DND-41 (cell line): ENCODE results near the gene TMEM242.

Source experiments
- ATAC-seq: fragments of 200-7000 bp; cut with Tn5 transposase; 3 replicates; pipeline ENCODE4 v1.9.1; 2021; ENCODE audit warnings: low read depth; ENCODE audit not compliant: insufficient read depth
- DNase-seq: peaks from one replicate; pipeline ENCODE4 v3.0.0-alpha.2; 2020
- H2AFZ ChIP-seq: 2 replicates; pipeline ENCODE4 v1.6.0; 2012; ENCODE audit warnings: low read depth, low read length
- H3K27ac ChIP-seq: 2 replicates; pipeline ENCODE4 v1.5.1; 2012; ENCODE audit warnings: low read length, inconsistent platforms
- H3K27me3 ChIP-seq: fragments of 200-600 bp; sonication (generic); 2 replicates; pipeline ENCODE4 v1.6.0; 2012; ENCODE audit warnings: low read length, mild to moderate bottlenecking, inconsistent platforms; ENCODE audit not compliant: insufficient read depth, poor library complexity
- H3K36me3 ChIP-seq: 2 replicates; pipeline ENCODE4 v1.5.1; 2012; ENCODE audit warnings: low read length, inconsistent platforms; ENCODE audit not compliant: insufficient read depth
- H3K4me1 ChIP-seq: 2 replicates; pipeline ENCODE4 v1.5.1; 2012; ENCODE audit warnings: mild to moderate bottlenecking, low read length; ENCODE audit not compliant: insufficient read depth
- H3K4me2 ChIP-seq: 2 replicates; pipeline ENCODE4 v1.6.0; 2012; ENCODE audit warnings: mild to moderate bottlenecking, moderate library complexity, low read length, inconsistent platforms; ENCODE audit not compliant: insufficient read depth
- H3K4me3 ChIP-seq, 2 experiments: fragments of 200-600 bp in 1 of 2; shearing (Covaris generic) in 1 of 2; 2 replicates each; pipeline ENCODE4 v1.5.1; 2012 to 2016; ENCODE audit warnings: inconsistent platforms in 2 of 2, low read length in 2 of 2, mild to moderate bottlenecking in 2 of 2, low read depth in 1 of 2, moderate library complexity in 1 of 2
- H3K79me2 ChIP-seq: 2 replicates; pipeline ENCODE4 v1.6.0; 2012; ENCODE audit warnings: low read length, inconsistent platforms; ENCODE audit not compliant: insufficient read depth
- H3K9ac ChIP-seq: 2 replicates; pipeline ENCODE4 v1.6.0; 2012; ENCODE audit warnings: low read depth, mild to moderate bottlenecking, inconsistent platforms, low read length, moderate library complexity
- H3K9me3 ChIP-seq: 2 replicates; pipeline ENCODE4 v1.5.1; 2012; ENCODE audit warnings: low read length, moderate library complexity, mild to moderate bottlenecking, inconsistent platforms; ENCODE audit not compliant: insufficient read depth, severe bottlenecking
- H4K20me1 ChIP-seq: 2 replicates; pipeline ENCODE4 v1.6.0; 2012; ENCODE audit warnings: low read length; ENCODE audit not compliant: insufficient read depth
- CTCF ChIP-seq: IDR thresholded peaks from 2 replicates; pipeline ENCODE4 v1.5.1; 2012; ENCODE audit warnings: borderline replicate concordance, low read length, moderate library complexity, mild to moderate bottlenecking; ENCODE audit not compliant: poor library complexity, severe bottlenecking; ENCODE audit errors: extremely low read depth
- EZH2 ChIP-seq: IDR thresholded peaks from 3 replicates; pipeline ENCODE4 v1.6.1; 2012; ENCODE audit warnings: borderline replicate concordance, low read depth, mild to moderate bottlenecking, moderate library complexity, low read length, inconsistent platforms; ENCODE audit not compliant: severe bottlenecking

TMEM242 gene

DNA sequence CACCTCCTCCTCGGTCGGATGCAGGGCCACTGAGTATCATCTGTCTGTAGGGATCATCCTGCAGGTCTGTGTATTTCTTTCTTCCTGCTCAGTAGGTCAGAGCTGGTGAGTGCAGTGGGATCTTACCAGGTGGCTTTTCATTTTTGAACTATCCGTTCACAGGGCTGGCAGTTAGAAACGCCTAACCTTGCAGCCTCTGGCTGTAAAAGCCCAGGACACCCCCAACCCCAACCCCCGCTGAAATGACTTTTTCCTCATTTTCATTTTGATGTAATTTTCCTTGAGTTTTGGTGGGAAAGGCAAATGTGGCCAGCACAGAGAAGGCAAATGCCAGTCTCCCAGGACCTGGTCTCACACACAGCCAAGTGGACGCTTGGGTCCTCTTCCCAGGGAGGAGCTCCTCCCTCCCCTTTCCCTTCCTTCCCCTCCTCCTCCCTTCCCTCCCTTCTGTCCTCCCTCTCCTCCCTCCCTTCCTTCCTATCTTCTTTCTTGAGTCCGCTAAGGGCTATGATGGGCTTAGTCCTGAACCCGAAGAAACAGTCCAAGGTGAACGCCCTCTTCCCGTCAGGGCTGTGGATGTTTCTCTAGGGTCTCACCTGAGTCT lies 36.0 kb downstream of the TMEM242 start:
- no peak overlapping the region for H3K4me2 ChIP-seq
- H2AFZ ChIP-seq: no peak overlapping the region
- no peak overlapping the region for H3K4me3 ChIP-seq
- H3K79me2 ChIP-seq: no peaks in the 10 kb centered on the region
- H3K27me3 ChIP-seq: no peaks in the 10 kb centered on the region
- H4K20me1 ChIP-seq: peaks cover 2% of the 10 kb centered on the region; the same call in 1 of the 2 replicates
- no peaks in the 10 kb centered on the region for H3K4me1 ChIP-seq
- no peak for DNase-seq
- peaks cover 10% of the 10 kb centered on the region; the same call in 1 of the 2 replicates for H3K36me3 ChIP-seq
- H3K27ac ChIP-seq: no peak overlapping the region
- H3K9me3 ChIP-seq: no peaks in the 10 kb centered on the region
- no peak overlapping the region for H3K9ac ChIP-seq
- ATAC-seq: no peak
- TF ChIP-seq CTCF (no peak), EZH2 (no peak)

GRCh38 chr6:157285422-157285779 lies 37.9 kb downstream of the TMEM242 start:
- no peak overlapping the region for H3K4me2 ChIP-seq
- DNase-seq (no peak), ATAC-seq (no peak)
- TF ChIP-seq CTCF (no peak), EZH2 (no peak)
- H3K27ac ChIP-seq: no peak overlapping the region
- H4K20me1 ChIP-seq: no peaks in the 10 kb centered on the region; the same call in none of the 2 replicates
- no peak overlapping the region for H3K9ac ChIP-seq
- no peaks in the 10 kb centered on the region for H3K9me3 ChIP-seq
- H3K4me3 ChIP-seq: no peak overlapping the region
- no peaks in the 10 kb centered on the region for H3K27me3 ChIP-seq
- H3K79me2 ChIP-seq: no peaks in the 10 kb centered on the region
- H2AFZ ChIP-seq: no peak overlapping the region
- no peaks in the 10 kb centered on the region for H3K4me1 ChIP-seq
- no peaks in the 10 kb centered on the region for H3K36me3 ChIP-seq

GRCh38 chr6:157284738-157285421 lies 38.4 kb downstream of the TMEM242 start:
- Histone ChIP-seq H4K20me1 (no peaks in the 10 kb centered on the region; the same call in none of the 2 replicates), H3K36me3 (no peaks in the 10 kb centered on the region), H3K4me3 (no peak overlapping the region), H3K9ac (no peak overlapping the region), H2AFZ (no peak overlapping the region), H3K4me1 (no peaks in the 10 kb centered on the region), H3K27me3 (no peaks in the 10 kb centered on the region), H3K9me3 (no peaks in the 10 kb centered on the region), H3K27ac (no peak overlapping the region), H3K4me2 (no peak overlapping the region), H3K79me2 (no peaks in the 10 kb centered on the region)
- ATAC-seq (no peak), DNase-seq (no peak)
- TF ChIP-seq EZH2 (no peak), CTCF (no peak)
